ENCODE data around the gene PODXL.

- no peak for TF ChIP-seq CTCF (IDR thresholded peaks at IDR 0.05)
- no peak for TF ChIP-seq POLR2A (IDR thresholded peaks at IDR 0.05; ENCODE audit: low read depth)
- no peak for TF ChIP-seq POLR2AphosphoS5 (IDR thresholded peaks at IDR 0.05)
- TF ChIP-seq EP300 (IDR thresholded peaks at IDR 0.05) = no peak
These were observed 54.3 kb downstream of the PODXL start for GRCh38 chr7:131501930-131502685.

Data from esophagus muscularis mucosa (tissue), 4 donors.